DOHH2 (cell line): ENCODE results near the gene OVOL1.

ENCODE experiments used
- H3F3A ChIP-seq: fragments of 200-600 bp; sonication (generic), shearing (Covaris generic); 2 replicates; pipeline ENCODE4 v1.6.0; 2016; ENCODE audit warnings: antibody characterized with exemption, mild to moderate bottlenecking; ENCODE audit not compliant: control insufficient read depth, insufficient read depth
- H3K27ac ChIP-seq: fragments of 200-600 bp; sonication (generic); 2 replicates; pipeline ENCODE4 v1.5.1; 2014; ENCODE audit warnings: low read depth, mild to moderate bottlenecking, low read length, moderate library complexity
- H3K27me3 ChIP-seq: fragments of 200-600 bp; sonication (generic); 2 replicates; pipeline ENCODE4 v1.6.1; 2014; ENCODE audit warnings: mild to moderate bottlenecking, low read length, mixed read lengths; ENCODE audit not compliant: control insufficient read depth
- H3K36me3 ChIP-seq: fragments of 200-600 bp; sonication (generic); 2 replicates; pipeline ENCODE4 v1.6.1; 2014; ENCODE audit warnings: mild to moderate bottlenecking, low read length, moderate library complexity, mixed read lengths; ENCODE audit not compliant: control insufficient read depth
- H3K4me1 ChIP-seq: fragments of 200-600 bp; sonication (generic); 2 replicates; pipeline ENCODE4 v1.6.1; 2014; ENCODE audit warnings: mild to moderate bottlenecking, low read length, mixed read lengths; ENCODE audit not compliant: control insufficient read depth
- H3K4me2 ChIP-seq: fragments of 200-600 bp; sonication (generic); 2 replicates; pipeline ENCODE4 v1.6.0; 2014; ENCODE audit warnings: mild to moderate bottlenecking, low read length, moderate library complexity
- H3K4me3 ChIP-seq: fragments of 200-600 bp; sonication (generic); 2 replicates; pipeline ENCODE4 v1.5.1; 2014; ENCODE audit warnings: mild to moderate bottlenecking, low read length, mixed read lengths
- H3K79me2 ChIP-seq: fragments of 200-600 bp; sonication (generic); 2 replicates; pipeline ENCODE4 v1.6.1; 2014; ENCODE audit warnings: mild to moderate bottlenecking, low read length, mixed read lengths; ENCODE audit not compliant: control insufficient read depth
- H3K9me2 ChIP-seq: fragments of 200-600 bp; sonication (generic); replicated peaks from 2 replicates; pipeline ENCODE4 v1.6.1; 2014; ENCODE audit warnings: mild to moderate bottlenecking, low read length, mixed read lengths; ENCODE audit not compliant: control insufficient read depth
- H3K9me3 ChIP-seq: fragments of 200-600 bp; sonication (generic); 2 replicates; pipeline ENCODE4 v1.6.1; 2014; ENCODE audit warnings: antibody characterized with exemption, low read length, mixed read lengths; ENCODE audit not compliant: control insufficient read depth, insufficient read depth
- H4K20me1 ChIP-seq: fragments of 200-600 bp; sonication (generic); 2 replicates; pipeline ENCODE4 v1.6.0; 2014; ENCODE audit warnings: low read depth, mild to moderate bottlenecking, antibody characterized with exemption, low read length, moderate library complexity; ENCODE audit not compliant: control insufficient read depth, insufficient read depth
- CTCF ChIP-seq: fragments of 200-600 bp; sonication (generic); IDR thresholded peaks from one replicate; pipeline ENCODE4 v1.5.1; 2014; ENCODE audit warnings: antibody characterized with exemption, mild to moderate bottlenecking, low read depth, low read length; ENCODE audit not compliant: poor library complexity, severe bottlenecking
- EZH2phosphoT487 ChIP-seq: fragments of 200-600 bp; sonication (generic); IDR thresholded peaks from 2 replicates; pipeline ENCODE4 v1.6.1; 2017; ENCODE audit warnings: borderline replicate concordance, mild to moderate bottlenecking, antibody characterized with exemption, low read length, moderate library complexity, mixed read lengths

The OVOL1 gene

DNA sequence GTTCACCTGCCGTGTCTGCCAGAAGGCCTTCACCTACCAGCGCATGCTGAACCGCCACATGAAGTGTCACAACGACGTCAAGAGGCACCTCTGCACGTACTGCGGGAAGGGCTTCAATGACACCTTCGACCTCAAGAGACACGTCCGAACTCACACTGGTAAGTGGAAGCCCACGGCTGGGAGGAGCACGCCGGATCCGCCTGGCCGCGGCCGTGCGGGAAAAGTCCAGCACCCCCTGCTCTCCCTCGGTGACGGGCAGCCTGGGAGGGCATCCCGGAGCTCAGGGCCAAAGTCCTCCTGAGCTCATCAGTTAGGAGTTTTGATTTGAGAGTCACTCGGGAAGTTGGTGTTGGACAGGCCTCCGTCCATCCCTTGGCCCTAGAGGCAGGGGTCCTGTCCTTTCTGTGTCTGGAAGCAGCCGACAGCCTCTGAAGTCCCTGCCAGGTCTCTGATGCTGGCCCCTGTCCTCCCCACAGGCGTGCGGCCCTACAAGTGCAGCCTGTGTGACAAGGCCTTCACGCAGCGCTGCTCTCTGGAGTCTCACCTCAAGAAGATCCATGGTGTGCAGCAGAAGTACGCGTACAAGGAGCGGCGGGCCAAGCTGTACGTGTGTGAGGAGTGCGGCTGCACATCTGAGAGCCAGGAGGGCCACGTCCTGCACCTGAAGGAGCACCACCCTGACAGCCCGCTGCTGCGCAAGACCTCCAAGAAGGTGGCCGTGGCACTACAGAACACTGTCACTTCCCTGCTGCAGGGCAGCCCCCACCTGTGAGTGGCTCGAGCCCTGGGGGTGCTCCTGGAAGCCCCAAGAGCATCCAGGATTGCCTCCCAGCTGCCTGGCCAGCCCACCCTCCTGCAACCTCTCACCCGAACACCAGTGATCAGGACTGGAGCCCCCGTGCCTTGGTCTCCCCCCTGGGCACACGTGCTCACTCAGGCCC is 8.0 kb downstream of the OVOL1 start:
- Histone ChIP-seq H3F3A (no peaks in the 10 kb centered on the region), H3K27me3 (peaks cover 12% of the 10 kb centered on the region), H3K9me2 (no peaks in the 10 kb centered on the region), H3K27ac (no peak overlapping the region), H3K79me2 (no peaks in the 10 kb centered on the region), H3K9me3 (no peaks in the 10 kb centered on the region), H3K4me2 (no peak overlapping the region), H4K20me1 (no peaks in the 10 kb centered on the region), H3K4me3 (no peak overlapping the region), H3K4me1 (peaks cover 12% of the 10 kb centered on the region), H3K36me3 (no peaks in the 10 kb centered on the region)
- TF ChIP-seq CTCF: no peak
- no peak for TF ChIP-seq EZH2phosphoT487

DNA sequence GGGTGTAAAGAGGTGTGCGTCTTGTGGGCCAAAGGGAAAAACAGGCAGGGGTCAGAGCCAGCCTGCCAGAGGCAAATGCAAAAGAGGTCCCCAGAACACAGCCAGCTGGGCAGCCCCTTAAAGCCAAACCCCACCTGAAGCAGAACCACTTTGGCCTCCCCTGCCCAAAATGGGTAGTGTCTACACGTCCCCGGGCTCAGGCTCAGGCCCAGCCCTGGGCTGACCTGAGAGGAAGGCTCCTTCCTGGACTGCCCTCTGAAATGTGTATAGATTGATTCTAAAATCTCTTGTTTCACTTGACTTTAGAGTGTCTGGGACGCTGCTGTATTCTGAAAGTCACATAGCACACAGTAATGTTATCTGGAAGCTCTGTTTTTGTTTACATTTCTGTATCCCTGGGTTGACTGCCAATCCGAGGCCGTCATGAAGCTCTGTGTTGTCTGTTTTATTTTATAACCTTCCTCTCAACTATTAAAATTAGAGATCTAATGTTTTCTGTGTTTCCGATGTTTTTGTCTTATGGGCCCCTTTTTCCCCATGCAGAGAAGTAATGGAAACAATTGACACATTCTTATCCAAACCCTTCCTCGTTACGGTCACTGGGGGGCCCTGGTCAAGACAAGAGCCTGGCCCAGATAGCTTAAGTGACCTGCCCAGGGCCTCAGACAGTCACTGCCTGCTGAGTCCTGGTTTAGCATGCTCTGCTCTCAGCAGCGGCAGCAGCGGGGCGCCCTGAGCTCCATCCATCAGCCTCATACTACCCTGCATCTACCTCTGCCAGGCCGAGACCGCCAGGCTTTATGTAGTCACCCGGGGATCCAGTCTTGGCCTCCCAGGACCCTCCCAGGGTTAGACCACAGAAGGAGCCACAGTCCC is 10.1 kb downstream of the OVOL1 start:
- Histone ChIP-seq H3K27me3 (peaks cover 13% of the 10 kb centered on the region; the same call in 1 of the 2 replicates), H3K27ac (no peak overlapping the region), H3K4me2 (no peak overlapping the region)

DNA sequence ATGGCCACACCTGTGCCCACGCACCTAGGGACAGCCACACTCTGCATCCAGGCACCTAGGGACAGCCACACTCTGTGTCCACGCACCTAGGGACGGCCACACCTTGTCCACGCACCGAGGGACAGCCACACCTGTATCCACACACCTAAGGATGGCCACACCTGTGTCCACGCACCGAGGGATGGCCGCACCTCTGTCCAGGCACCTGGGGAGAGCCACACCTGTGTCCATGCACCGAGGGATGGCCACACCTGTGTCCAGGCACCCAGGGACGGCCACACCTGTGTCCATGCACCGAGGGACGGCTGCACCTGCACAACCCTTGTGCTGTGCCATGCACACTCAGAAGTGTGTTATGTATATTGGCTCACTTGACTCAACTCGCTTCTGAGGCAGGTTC is 10.8 kb downstream of the OVOL1 start:
- H3K4me3 ChIP-seq: no peak overlapping the region
- TF ChIP-seq EZH2phosphoT487 (no peak), CTCF (no peak)
- no peaks in the 10 kb centered on the region for H4K20me1 ChIP-seq
- H3K4me1 ChIP-seq: no peaks in the 10 kb centered on the region
- H3K4me2 ChIP-seq: no peak overlapping the region
- no peaks in the 10 kb centered on the region for H3K79me2 ChIP-seq
- H3K36me3 ChIP-seq: no peaks in the 10 kb centered on the region
- no peaks in the 10 kb centered on the region for H3K9me2 ChIP-seq
- H3K27me3 ChIP-seq: peaks cover 14% of the 10 kb centered on the region
- no peaks in the 10 kb centered on the region for H3F3A ChIP-seq
- H3K9me3 ChIP-seq: no peaks in the 10 kb centered on the region
- no peak overlapping the region for H3K27ac ChIP-seq

More for the DNA sequence above, 10.1 kb downstream of the OVOL1 start:
- no peak overlapping the region for H3K4me3 ChIP-seq
- no peaks in the 10 kb centered on the region for H3F3A ChIP-seq
- TF ChIP-seq CTCF (no peak), EZH2phosphoT487 (no peak)
- H3K79me2 ChIP-seq: no peaks in the 10 kb centered on the region
- no peaks in the 10 kb centered on the region for H4K20me1 ChIP-seq
- no peaks in the 10 kb centered on the region for H3K9me2 ChIP-seq
- peaks cover 3% of the 10 kb centered on the region for H3K4me1 ChIP-seq
- H3K36me3 ChIP-seq: no peaks in the 10 kb centered on the region
- no peaks in the 10 kb centered on the region for H3K9me3 ChIP-seq
